PC-3 (cell line): ENCODE data around the gene TSPAN8.

ENCODE experiments used
- EZH2 ChIP-seq: fragments of 300-600 bp; sonication (generic); IDR thresholded peaks from one replicate; pipeline ENCODE4 v1.6.1; 2017; ENCODE audit warnings: antibody characterized with exemption, mild to moderate bottlenecking, low read length; ENCODE audit not compliant: unreplicated experiment
- EZH2phosphoT487 ChIP-seq: fragments of 300-600 bp; sonication (generic); IDR thresholded peaks from 2 replicates; pipeline ENCODE4 v1.6.1; 2018; ENCODE audit warnings: mild to moderate bottlenecking, antibody characterized with exemption, low read length, borderline replicate concordance
- TF ChIP-seq, protein P1 (sequence below): fragments of 300-600 bp; sonication (generic); conservative IDR thresholded peaks from 2 replicates; pipeline ENCODE4 v1.5.1; 2017; ENCODE audit warnings: antibody characterized with exemption, low read depth, mild to moderate bottlenecking, low read length

DNA sequence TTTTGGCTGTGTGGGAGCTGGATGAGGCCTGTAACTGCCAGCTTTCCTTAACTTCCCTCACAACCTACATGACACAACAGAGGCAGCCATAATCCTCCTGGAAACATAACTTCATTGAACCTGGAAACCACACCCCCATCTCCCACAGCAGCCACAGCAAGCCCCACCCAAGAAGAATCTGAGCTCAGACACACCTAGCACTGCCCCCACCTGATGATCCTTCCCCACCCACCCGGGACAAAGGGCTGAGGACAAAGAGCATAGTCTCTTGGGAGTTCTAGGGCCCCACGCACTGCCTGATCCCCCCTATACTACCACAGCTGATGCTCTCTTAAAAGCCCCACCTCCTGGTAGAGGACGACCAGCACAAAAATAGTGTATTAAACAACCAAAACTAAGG, 29.6 kb upstream of the TSPAN8 start:
- TF ChIP-seq, protein P1, sequence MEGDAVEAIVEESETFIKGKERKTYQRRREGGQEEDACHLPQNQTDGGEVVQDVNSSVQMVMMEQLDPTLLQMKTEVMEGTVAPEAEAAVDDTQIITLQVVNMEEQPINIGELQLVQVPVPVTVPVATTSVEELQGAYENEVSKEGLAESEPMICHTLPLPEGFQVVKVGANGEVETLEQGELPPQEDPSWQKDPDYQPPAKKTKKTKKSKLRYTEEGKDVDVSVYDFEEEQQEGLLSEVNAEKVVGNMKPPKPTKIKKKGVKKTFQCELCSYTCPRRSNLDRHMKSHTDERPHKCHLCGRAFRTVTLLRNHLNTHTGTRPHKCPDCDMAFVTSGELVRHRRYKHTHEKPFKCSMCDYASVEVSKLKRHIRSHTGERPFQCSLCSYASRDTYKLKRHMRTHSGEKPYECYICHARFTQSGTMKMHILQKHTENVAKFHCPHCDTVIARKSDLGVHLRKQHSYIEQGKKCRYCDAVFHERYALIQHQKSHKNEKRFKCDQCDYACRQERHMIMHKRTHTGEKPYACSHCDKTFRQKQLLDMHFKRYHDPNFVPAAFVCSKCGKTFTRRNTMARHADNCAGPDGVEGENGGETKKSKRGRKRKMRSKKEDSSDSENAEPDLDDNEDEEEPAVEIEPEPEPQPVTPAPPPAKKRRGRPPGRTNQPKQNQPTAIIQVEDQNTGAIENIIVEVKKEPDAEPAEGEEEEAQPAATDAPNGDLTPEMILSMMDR: no peak
- TF ChIP-seq EZH2 (no peak), EZH2phosphoT487 (no peak)
